HG02938 (cell line): ENCODE results near the gene PRCD.

Experiments used
- ATAC-seq: cut with Tn5 transposase; IDR thresholded peaks from one replicate; pipeline ENCODE4 v1.9.1; 2021; ENCODE audit warnings: mild to moderate bottlenecking, moderate library complexity; ENCODE audit not compliant: unreplicated experiment

The PRCD gene

DNA sequence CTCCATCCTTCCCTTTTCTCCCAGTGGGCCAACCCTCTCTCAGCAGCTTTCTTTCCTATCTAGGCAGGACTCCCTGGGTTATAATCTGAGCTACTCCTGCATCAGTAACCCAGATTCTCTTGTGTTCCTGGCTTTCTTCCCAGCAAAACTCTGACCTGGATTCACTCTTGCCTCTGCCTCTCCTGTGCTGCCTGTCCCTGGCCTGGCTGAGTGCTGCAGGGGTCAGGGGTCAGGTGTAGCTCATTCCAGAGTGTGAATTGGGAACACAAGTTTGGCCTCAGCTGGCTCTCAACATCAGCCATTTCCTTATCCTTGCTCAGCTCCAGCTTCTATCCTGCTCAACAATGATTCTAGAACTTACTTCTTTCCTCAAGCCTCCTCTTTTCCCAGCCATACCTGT, 48.3 kb downstream of the PRCD start:
- no peak for ATAC-seq

DNA sequence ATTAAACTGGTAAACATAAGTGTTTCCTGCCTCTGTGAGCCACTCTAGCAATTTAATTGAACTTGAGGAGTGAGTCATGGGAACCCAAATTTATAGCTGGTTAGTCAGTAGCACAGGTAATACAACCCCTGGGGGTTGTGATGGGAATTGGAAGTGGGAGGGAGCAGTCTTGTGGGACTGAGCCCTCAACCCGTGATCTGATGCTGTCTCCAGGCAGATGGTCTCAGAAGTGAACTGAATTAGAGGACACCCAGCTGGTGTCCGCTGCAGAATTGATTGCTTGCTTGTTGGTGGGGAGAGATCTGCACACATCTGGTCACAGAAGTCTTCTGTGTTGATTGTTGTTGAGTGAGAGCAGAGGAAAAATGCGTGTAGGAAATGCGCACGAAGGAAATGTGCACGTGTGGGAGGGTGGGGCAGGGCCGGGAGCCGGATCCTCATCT, 53.6 kb downstream of the PRCD start:
- ATAC-seq = no peak

DNA sequence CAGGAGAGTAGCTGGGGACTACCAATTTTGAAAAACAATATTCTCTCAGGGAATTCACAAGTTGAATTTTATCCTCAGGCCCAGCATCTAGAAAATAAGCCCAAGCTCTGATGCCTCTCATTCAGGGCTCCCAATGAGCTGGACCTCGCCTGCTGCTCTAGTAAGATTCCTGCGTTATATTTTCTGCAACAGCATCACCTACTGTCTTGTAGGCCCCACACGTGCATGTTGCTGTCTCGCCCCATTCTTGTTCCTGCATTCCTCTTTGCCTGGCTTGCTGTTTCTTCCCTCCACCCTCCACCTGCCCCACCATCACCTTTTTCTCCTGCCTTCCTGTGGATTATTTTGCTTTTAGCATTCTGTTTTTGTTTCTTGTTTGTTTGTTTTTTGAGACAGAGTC, 54.1 kb downstream of the PRCD start:
- ATAC-seq = no peak

DNA sequence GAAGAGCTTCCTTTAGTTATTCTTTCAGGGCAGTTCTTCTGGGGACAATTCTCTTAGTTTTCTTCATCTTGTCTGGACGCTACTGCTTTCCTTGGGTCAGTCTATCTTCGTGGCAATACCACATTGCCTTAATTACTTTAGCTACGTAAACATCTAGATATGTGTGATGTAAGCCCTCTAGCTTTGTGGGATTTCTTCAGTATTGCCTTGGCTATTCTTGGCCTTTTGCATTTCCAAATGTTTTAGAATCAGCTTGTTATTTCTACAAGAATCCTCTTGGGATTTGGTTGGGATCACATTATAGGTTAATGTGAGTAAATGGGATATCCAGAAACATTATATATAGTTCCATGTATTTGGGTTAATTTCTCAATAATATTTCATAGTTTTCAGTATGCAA, 54.8 kb downstream of the PRCD start:
- ATAC-seq = no peak
